GM19468 (cell line): Measurements from ENCODE around the gene LRRC71.
"Not testable (repeated sequence)": the region's sequence is repeated elsewhere in the genome, so short reads cannot be mapped to it uniquely, and the experiment has no call there.

ENCODE experiments used
- ATAC-seq: cut with Tn5 transposase; IDR thresholded peaks from one replicate; pipeline ENCODE4 v1.9.1; 2021; ENCODE audit warnings: mild to moderate bottlenecking, moderate library complexity, moderate number of reproducible peaks; ENCODE audit not compliant: unreplicated experiment; ENCODE audit errors: extremely low read depth

The LRRC71 gene

GRCh38 chr1:156924478-156925153, 4.2 kb downstream of the LRRC71 start:
- no peak for ATAC-seq

DNA sequence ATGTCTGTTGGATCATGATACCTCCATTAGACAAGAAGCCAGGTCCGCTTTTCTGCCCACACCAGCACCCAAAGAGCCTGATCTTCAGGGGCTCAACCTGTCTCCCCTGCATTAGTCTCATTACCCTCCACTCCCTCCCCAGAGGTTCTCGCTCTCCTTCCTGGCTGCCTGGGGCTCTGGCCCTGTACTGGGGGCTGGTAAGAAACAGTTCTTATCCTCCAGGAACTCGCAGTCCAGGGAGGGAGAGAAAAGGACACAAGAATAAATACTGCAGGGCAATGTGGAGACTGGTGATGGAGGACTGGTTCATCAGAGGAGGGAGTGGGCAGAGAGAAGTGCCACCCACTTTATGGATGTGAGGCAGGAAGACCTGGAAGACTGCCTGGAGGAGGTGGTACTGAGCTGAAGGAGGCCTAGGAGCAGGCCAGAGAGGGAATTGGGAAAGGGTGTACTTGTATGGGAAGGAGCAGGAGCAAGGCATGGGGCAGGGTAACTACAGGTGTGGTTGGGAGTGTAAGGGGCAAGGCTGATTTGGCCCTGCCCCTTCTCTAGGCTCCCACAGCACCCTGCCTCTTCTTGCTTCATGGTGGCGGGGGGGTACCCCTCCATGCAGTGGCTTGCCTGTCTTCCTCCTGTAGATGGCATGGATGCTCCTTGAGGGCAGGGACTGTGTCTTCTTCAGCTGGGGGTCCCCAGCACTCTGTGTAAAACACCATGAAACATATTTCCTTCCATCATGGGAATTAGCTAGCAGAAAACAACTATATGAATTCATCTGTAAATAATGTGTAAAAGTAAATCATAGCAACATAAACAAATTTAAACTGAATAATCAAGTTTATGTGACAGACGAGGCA, 5.0 kb downstream of the LRRC71 start:
- no peak for ATAC-seq

- no peak for ATAC-seq
Observed at GRCh38 chr1:156926175-156926574, 5.7 kb downstream of the LRRC71 start.

- ATAC-seq: not testable (repeated sequence)
Observed at GRCh38 chr1:156926695-156927094, 6.3 kb downstream of the LRRC71 start.

DNA sequence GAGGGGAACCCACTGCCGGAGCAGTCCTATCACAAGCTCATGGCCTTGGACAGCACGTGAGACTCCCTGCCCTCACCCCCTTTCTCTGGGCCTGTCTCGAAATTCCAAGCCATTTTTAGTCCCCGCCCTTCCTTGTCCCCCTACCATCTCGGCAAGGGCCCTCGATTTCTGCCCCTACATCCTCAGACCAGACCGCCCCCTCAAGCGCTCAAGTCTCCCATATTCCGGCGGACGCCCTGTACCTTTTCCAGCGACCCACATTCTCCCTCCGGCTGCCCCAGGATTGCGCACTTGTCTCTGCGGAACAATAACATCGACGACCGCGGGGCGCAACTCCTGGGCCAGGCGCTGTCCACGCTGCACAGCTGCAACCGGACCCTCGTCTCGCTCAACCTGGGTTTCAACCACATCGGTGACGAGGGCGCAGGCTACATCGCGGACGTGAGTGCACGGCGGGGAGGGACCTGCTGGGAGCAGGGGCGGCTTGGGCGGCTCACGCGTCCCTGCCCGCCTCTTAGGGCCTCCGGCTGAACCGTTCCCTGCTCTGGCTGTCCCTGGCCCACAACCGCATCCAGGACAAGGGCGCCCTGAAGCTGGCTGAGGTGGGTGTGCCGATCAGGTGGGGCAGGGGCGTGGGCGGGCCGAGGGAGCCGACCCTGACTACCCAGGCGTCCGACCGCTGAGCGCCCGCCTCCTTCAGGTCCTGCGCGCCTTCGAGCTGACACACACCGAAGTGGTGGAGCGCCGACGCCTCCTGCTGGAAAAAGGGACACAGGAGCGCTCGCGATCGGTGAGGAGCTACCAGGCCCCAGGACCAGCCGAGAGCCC, 7.0 kb downstream of the LRRC71 start:
- ATAC-seq: no peak

DNA sequence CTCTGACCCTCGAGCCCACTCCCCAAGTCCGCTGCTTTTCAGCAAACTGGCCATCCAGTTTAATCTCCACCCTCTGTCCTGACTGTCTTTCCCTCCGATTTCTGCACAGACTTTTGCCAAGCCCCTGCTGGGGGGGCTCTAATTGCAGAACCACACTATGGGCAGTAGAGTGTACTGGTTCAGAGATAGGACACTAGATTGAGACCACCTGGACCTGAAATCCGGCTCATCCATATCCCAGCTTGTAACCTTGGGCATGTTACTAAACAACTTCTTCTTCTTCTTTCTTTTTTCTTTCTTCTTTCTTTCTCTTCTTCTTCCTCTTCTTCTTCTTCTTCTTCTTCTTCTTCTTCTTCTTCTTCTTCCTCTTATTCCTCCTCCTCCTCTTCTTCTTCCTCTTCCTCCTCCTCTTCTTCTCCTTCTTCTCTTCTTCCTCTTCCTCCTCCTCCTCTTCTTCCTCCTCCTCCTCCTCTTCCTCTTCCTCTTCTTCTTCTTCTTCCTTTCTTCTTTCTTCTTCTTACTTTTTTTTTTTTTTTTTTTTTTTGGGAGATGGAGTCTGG, 7.7 kb downstream of the LRRC71 start:
- ATAC-seq: no peak

DNA sequence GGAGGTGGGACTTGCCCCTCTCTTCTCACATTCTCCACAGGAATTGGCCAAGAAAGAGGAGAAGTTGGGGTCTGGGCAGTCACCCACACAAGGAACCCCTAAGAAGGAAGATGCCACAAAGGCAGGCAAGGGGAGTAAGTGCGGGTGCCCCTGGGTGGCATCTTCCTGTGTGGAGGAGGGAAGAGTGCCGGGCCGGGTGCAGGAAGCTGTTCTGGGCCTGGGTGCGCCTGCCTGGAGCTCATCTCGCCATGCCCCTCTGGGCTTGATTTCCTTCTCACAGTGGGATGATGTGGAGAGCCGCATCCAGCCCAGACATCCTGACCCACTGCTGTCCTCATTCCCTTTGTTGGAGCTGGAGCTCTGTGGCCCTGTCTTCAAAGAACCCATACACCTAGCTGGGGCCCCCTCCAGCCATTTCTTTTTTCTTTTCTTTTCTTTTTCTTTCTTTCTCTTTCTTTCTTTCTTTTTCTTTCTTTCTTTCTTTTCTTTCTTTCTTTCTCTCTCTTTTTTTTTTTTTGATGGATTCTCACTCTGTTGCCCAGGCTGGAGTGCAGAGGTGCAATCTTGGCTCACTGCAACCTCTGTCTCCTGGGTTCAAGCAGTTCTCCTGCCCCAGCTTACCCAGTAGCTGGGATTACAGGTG, 9.3 kb downstream of the LRRC71 start:
- ATAC-seq: no peak

DNA sequence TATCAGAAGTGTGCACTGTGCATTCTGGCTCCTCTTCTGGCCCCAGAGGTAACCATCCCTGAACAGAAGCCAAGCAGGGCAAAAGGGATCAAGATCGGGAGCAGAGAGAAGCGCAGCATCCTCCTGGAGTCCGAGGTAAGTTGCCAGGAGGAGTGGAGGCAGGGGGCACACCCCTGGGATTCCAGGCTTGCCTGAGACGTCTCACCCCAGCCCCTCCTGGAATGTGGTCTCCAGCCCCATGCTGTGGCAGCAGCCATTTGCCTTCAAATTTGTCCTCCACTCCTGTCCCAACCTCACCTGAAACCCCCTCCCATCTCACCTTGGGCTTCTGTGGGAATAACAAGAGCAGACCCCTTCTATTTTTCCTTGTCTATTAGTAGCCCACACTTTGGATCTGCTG, 10.1 kb downstream of the LRRC71 start:
- ATAC-seq: no peak

GRCh38 chr1:156931211-156931952, 10.9 kb downstream of the LRRC71 start:
- no peak for ATAC-seq

DNA sequence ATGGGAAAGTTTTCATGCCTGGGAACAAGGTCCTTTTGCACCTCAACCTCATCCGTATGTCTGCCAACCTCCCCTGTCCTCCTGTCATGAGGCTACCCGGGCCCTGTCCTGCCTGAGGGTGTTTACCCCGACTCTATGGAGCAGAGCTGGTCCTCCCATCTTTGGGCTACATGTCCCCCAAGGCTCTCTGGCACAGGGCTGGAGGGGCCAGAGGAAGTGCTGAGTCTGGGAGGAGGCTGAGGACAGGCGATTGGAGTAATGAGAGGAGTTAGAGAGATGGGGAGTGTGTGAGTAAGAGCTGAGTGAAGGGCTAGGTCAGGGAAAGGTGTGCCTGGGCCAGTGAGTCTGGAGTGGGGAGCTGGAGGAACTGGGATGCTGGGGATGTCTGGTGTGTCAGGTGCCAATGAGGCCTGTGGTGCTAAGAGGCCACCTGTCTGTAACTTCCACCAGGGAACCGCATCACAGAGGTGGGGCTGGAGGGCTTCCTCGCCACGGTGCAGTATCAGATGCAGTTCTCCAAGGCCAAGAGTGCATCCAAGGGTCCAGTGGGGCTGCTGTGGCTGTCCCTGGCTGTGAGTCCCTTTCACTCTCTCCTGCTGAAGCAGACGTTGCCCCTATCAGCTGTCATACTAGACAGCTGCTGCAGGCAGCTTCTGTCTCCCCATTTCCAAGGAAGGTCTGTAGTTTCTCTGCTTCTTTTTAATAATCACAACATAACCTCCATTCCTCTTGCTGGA, 11.7 kb downstream of the LRRC71 start:
- no peak for ATAC-seq

DNA sequence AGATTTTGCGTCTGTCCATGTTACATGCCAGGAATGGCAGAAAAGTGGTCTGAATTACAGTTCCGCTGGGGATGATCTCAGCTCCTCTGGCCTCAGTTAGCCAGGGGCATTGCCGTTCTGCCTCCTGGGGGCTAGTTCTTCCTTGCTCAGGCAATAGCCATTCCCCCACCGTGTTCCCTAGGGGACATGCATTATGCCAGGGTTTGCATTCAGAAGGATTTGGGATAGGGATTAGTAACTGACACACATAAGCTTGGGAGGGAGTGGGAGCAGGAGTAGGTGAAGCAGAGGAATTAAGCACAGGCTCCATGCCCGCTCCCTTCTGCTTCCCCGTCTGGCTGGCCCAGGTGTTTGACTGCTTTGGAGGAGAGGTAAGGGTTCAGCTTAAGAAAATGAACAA, 12.7 kb downstream of the LRRC71 start:
- ATAC-seq: no peak

DNA sequence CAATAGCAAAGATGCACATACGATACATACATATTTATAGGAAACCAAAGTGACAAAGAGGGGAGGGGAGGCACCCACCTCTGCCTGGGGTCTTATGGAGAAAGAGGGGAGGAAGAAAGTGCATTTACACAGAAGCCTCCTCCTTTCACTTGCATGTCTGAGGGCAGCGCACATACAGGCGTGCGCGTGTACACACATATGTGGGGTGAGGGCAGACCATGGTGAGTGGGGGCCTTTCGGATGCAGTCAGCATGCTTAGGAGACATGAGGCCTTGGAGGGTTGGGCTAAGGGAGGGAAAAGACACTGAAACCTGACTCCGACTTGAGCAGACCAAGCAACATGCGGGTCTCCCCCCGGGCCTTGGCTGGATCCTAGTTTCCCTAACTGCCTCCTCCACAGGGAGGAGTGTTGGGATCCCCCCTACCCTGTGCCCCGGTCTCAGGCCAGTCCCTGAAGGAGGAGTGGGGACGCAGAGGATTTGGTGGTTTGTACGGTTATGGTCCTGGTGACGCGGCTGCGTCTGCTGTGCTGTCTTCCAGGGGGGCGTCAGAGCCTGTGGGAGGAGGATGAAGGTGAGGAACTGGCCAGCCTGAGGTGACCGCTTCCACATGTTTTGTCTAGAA, 15.2 kb downstream of the LRRC71 start:
- no peak for ATAC-seq

- no peak for ATAC-seq
Observed at GRCh38 chr1:156936191-156936590, 15.8 kb downstream of the LRRC71 start.

- no peak for ATAC-seq
Observed at GRCh38 chr1:156936721-156937220, 16.3 kb downstream of the LRRC71 start.

DNA sequence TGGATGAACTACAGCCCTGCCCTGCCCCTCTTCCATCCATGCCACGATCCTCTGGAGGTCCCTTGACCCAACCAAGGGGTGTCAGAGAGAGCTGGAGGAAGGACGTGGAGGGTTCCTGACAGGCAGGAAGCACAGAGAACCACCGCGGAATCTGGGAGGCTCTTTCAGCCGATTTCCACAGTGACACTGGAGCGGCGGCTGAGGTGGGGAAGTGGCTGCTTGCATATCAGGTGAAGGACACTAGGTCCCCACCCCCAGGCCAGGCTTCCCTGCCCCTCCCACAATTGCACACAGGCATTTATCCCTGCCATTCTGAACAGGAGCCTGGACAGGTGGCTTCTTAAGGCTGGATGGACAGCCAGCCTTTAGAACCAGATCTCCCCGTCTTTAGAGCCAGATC, 17.5 kb downstream of the LRRC71 start:
- no peak for ATAC-seq

DNA sequence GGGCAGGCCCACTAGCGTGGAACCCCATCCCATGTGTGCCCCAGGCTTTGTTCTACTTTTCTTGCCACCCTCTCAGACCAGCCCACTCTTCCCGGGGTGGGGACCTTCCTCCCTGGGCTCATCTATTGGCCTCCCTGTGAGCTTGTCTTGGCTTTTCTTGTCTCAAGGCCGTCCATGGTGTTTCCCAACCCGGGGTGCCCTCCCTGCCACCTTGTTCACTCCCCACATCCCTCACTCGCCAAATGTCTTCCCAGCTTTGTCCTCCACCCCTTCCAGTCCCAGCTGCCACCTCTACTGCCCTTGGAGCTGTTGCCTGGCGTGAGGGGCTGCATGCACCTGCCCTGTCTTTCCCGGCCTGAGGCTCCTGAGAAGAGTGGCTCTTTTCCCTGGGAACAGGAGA, 18.4 kb downstream of the LRRC71 start:
- ATAC-seq: no peak

DNA sequence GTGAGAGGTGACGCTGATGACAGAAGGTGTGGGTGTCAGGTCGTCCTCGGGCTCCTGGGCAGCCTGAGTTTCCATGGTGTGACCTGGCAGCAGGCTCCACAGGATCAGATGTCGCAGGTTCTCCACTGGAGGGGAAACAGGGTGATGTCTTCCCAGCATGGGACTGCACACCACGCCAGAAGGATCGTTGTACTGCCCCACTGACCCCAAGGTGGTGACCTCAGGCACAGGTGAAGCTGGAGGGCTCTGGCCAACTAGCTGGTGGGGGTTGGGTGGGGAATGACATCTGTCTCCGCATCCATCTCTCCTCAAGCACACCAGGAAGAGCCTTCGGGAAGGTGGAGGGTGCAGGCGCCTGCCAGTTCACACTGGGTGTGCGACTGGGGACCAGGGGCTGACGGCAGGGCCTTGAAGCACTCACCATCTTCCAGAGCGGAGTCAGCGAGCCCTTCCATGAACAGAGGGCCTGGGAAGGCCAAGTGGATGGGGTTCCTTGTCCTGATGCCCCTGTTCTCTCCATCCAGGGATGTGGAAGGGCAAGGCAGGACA, 19.4 kb downstream of the LRRC71 start:
- no peak for ATAC-seq

- ATAC-seq: no peak
Observed at GRCh38 chr1:156941675-156942074, 21.2 kb downstream of the LRRC71 start.
